GM23338 (cell line): ENCODE data around the gene UBL3. TPM values are rescaled to one million over a fixed set of nuclear protein-coding genes. Genes with fewer than 3 reads are reported as not detected.

Experiments used
- ATAC-seq: fragments of 200-7000 bp; cut with Tn5 transposase; 3 replicates; pipeline ENCODE4 v1.9.1; 2020
- DNase-seq: peaks from one replicate; pipeline ENCODE4 v3.0.0-alpha.2; 2015; ENCODE audit warnings: low spot score
- H2AFZ ChIP-seq: fragments of 200-600 bp; sonication (generic); 2 replicates; pipeline ENCODE4 v1.8.0; 2016; ENCODE audit warnings: antibody characterized with exemption, mild to moderate bottlenecking, moderate library complexity
- H3F3A ChIP-seq: fragments of 200-600 bp; sonication (generic); replicated peaks from 2 replicates; pipeline ENCODE4 v1.8.0; 2017; ENCODE audit warnings: antibody characterized with exemption, mixed run types, low read depth
- H3K27ac ChIP-seq: fragments of 200-600 bp; sonication (generic); 2 replicates; pipeline ENCODE4 v1.6.1; 2016; ENCODE audit warnings: low read depth
- H3K27me3 ChIP-seq: fragments of 200-600 bp; sonication (generic); 2 replicates; pipeline ENCODE4 v1.8.0; 2016; ENCODE audit warnings: mild to moderate bottlenecking, mixed run types, moderate library complexity; ENCODE audit not compliant: insufficient read depth
- H3K36me3 ChIP-seq: fragments of 200-600 bp; sonication (generic); 2 replicates; pipeline ENCODE4 v1.8.0; 2016; ENCODE audit warnings: mild to moderate bottlenecking; ENCODE audit not compliant: insufficient read depth
- H3K4me1 ChIP-seq: fragments of 200-600 bp; sonication (generic); 2 replicates; pipeline ENCODE4 v1.8.0; 2016; ENCODE audit warnings: mild to moderate bottlenecking, moderate library complexity; ENCODE audit not compliant: insufficient read depth
- H3K4me2 ChIP-seq: fragments of 200-600 bp; sonication (generic); 2 replicates; pipeline ENCODE4 v1.7.1; 2017; ENCODE audit warnings: mixed run types
- H3K4me3 ChIP-seq: fragments of 200-600 bp; sonication (generic); 2 replicates; pipeline ENCODE4 v1.6.1; 2016; ENCODE audit warnings: mixed run types
- H3K79me2 ChIP-seq: fragments of 200-600 bp; sonication (generic); replicated peaks from 2 replicates; pipeline ENCODE4 v1.8.0; 2017; ENCODE audit warnings: mild to moderate bottlenecking; ENCODE audit not compliant: insufficient read depth
- H3K9me2 ChIP-seq: fragments of 200-600 bp; sonication (generic); 2 replicates; pipeline ENCODE4 v1.8.0; 2017; ENCODE audit not compliant: insufficient read depth
- H4K20me1 ChIP-seq: fragments of 200-600 bp; sonication (generic); replicated peaks from 2 replicates; pipeline ENCODE4 v1.8.0; 2017; ENCODE audit warnings: mild to moderate bottlenecking; ENCODE audit not compliant: insufficient read depth
- H3K27ac Mint-ChIP-seq: 2 replicates; pipeline ENCODE4 v1.8.0; 2020; ENCODE audit warnings: inconsistent platforms, mild to moderate bottlenecking, moderate library complexity, mixed read lengths
- H3K27me3 Mint-ChIP-seq: 3 replicates; pipeline ENCODE4 v1.8.0; 2022; ENCODE audit warnings: low read depth, mild to moderate bottlenecking, moderate library complexity, mixed read lengths, inconsistent platforms; ENCODE audit not compliant: insufficient read depth, poor library complexity
- H3K36me3 Mint-ChIP-seq: 3 replicates; pipeline ENCODE4 v1.8.0; 2021; ENCODE audit warnings: low read depth, mild to moderate bottlenecking, inconsistent platforms, moderate library complexity, mixed read lengths
- H3K4me1 Mint-ChIP-seq: 3 replicates; pipeline ENCODE4 v1.8.0; 2020; ENCODE audit warnings: mild to moderate bottlenecking, inconsistent platforms, mixed read lengths
- H3K4me3 Mint-ChIP-seq: 3 replicates; pipeline ENCODE4 v1.8.0; 2021; ENCODE audit warnings: moderate library complexity, mild to moderate bottlenecking, inconsistent platforms, mixed read lengths
- H3K9me3 Mint-ChIP-seq: 3 replicates; pipeline ENCODE4 v1.8.0; 2020; ENCODE audit warnings: moderate library complexity, mild to moderate bottlenecking, inconsistent platforms, mixed read lengths
- EZH2phosphoT487 ChIP-seq: fragments of 200-600 bp; sonication (generic); IDR thresholded peaks from one replicate; pipeline ENCODE4 v1.8.1; 2018; ENCODE audit warnings: antibody characterized with exemption; ENCODE audit not compliant: unreplicated experiment
- NANOG ChIP-seq: IDR thresholded peaks from 2 replicates; pipeline ENCODE4 v1.6.1; 2016; ENCODE audit warnings: antibody characterized with exemption, borderline replicate concordance
- STAT1 ChIP-seq: IDR thresholded peaks from one replicate; pipeline ENCODE4 v1.6.1; 2016; ENCODE audit warnings: antibody characterized with exemption; ENCODE audit not compliant: unreplicated experiment
- ZNF114 ChIP-seq: fragments of 250-450 bp; sonication (Bioruptor Pico); IDR thresholded peaks from 2 replicates; pipeline ENCODE4 v1.5.0; 2020; ENCODE audit warnings: mild to moderate bottlenecking, moderate library complexity
- ZNF331 ChIP-seq: fragments of 250-450 bp; sonication (Bioruptor Pico); IDR thresholded peaks from 2 replicates; pipeline ENCODE4 v1.5.0; 2020; ENCODE audit warnings: low read depth, mild to moderate bottlenecking, moderate library complexity
- polyA plus RNA-seq: library from polyadenylated mRNA; unstranded; fragments of >200 nt; fragmentation: Nextera tagmentation; extraction: Ambion mirVana; gene quantifications from 2 replicates; pipeline ENCODE4 v1.2.1, GENCODE V29; 2016
- total RNA-seq: library from RNA; depleted of rRNA; stranded (reverse); fragments of >200 nt; shearing (Covaris generic); gene quantifications from 2 replicates; pipeline ENCODE4 v1.2.3, GENCODE V29; 2014
- TF ChIP-seq, protein P1 (sequence below): fragments of 250-450 bp; sonication (Bioruptor Pico); IDR thresholded peaks from 2 replicates; pipeline ENCODE4 v1.5.0; 2020; ENCODE audit warnings: mild to moderate bottlenecking, moderate library complexity

Gene UBL3
- total and polyA plus RNA-seq, 2 experiments from 2014 or later: 9.7 to 21.1 TPM

DNA sequence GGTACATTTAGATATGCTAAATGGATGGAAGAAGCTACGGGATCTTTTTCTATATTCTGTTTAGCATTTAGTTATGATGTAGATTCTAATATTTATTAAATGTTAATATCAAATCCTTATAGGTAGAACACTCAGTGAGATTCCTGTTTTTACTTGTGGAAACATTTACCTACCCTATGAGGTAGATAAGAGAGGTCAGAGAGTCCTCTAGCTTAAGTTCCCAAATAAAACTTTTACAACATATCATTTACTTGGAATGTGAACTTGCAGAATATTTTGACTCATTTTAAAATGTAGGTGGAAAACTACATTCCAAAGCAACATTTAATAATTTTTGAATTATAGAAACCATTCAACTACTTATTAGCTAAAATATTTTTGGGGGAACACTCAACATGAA is 63.7 kb downstream of the UBL3 start (continued):
- TF ChIP-seq, protein P1, sequence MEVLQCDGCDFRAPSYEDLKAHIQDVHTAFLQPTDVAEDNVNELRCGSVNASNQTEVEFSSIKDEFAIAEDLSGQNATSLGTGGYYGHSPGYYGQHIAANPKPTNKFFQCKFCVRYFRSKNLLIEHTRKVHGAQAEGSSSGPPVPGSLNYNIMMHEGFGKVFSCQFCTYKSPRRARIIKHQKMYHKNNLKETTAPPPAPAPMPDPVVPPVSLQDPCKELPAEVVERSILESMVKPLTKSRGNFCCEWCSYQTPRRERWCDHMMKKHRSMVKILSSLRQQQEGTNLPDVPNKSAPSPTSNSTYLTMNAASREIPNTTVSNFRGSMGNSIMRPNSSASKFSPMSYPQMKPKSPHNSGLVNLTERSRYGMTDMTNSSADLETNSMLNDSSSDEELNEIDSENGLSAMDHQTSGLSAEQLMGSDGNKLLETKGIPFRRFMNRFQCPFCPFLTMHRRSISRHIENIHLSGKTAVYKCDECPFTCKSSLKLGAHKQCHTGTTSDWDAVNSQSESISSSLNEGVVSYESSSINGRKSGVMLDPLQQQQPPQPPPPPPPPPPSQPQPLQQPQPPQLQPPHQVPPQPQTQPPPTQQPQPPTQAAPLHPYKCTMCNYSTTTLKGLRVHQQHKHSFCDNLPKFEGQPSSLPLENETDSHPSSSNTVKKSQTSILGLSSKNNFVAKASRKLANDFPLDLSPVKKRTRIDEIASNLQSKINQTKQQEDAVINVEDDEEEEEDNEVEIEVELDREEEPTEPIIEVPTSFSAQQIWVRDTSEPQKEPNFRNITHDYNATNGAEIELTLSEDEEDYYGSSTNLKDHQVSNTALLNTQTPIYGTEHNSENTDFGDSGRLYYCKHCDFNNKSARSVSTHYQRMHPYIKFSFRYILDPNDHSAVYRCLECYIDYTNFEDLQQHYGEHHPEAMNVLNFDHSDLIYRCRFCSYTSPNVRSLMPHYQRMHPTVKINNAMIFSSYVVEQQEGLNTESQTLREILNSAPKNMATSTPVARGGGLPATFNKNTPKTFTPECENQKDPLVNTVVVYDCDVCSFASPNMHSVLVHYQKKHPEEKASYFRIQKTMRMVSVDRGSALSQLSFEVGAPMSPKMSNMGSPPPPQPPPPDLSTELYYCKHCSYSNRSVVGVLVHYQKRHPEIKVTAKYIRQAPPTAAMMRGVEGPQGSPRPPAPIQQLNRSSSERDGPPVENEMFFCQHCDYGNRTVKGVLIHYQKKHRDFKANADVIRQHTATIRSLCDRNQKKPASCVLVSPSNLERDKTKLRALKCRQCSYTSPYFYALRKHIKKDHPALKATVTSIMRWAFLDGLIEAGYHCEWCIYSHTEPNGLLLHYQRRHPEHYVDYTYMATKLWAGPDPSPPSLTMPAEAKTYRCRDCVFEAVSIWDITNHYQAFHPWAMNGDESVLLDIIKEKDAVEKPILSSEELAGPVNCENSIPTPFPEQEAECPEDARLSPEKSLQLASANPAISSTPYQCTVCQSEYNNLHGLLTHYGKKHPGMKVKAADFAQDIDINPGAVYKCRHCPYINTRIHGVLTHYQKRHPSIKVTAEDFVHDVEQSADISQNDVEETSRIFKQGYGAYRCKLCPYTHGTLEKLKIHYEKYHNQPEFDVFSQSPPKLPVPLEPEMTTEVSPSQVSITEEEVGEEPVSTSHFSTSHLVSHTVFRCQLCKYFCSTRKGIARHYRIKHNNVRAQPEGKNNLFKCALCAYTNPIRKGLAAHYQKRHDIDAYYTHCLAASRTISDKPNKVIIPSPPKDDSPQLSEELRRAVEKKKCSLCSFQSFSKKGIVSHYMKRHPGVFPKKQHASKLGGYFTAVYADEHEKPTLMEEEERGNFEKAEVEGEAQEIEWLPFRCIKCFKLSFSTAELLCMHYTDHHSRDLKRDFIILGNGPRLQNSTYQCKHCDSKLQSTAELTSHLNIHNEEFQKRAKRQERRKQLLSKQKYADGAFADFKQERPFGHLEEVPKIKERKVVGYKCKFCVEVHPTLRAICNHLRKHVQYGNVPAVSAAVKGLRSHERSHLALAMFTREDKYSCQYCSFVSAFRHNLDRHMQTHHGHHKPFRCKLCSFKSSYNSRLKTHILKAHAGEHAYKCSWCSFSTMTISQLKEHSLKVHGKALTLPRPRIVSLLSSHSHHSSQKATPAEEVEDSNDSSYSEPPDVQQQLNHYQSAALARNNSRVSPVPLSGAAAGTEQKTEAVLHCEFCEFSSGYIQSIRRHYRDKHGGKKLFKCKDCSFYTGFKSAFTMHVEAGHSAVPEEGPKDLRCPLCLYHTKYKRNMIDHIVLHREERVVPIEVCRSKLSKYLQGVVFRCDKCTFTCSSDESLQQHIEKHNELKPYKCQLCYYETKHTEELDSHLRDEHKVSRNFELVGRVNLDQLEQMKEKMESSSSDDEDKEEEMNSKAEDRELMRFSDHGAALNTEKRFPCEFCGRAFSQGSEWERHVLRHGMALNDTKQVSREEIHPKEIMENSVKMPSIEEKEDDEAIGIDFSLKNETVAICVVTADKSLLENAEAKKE (CRISPR knock-in tag): no peak
- TF ChIP-seq NANOG: no peak
- no peak for TF ChIP-seq STAT1

DNA sequence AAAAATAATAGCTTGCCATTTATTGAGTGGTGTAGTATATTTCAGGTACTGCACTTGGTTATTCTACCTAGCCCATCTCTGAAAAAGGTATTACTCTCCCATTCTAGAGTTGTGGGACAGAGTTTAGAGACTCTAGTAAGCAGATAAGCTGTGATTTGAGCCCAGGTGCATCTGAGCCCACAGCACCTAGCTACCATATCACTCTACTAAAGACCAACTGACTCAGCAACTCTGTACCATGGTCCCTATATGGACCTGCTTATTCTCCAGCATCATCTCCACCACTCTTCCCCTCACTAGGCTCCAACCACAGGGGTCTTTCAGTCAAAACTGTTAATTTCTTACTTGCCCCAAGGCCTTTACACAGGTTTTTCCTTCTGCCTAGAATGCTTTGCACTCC is 64.4 kb downstream of the UBL3 start:
- ATAC-seq: no peak
- H2AFZ ChIP-seq: no peak overlapping the region
- H3K4me3 ChIP-seq: no peak overlapping the region
- H3K4me2 ChIP-seq: no peak overlapping the region
- no peaks in the 10 kb centered on the region; the same call in 2 of the 3 replicates for H3K9me3 Mint-ChIP-seq
- no peaks in the 10 kb centered on the region for H3K9me2 ChIP-seq
- no peak for DNase-seq
- H3K36me3 Mint-ChIP-seq: no peaks in the 10 kb centered on the region
- peaks cover 76% of the 10 kb centered on the region for H3K79me2 ChIP-seq
- H3K4me1 ChIP-seq: no peaks in the 10 kb centered on the region
- TF ChIP-seq EZH2phosphoT487 (no peak), ZNF114 (CRISPR knock-in tag) (no peak), ZNF331 (CRISPR knock-in tag) (no peak)
- H3K36me3 ChIP-seq: no peaks in the 10 kb centered on the region
- H3K27ac Mint-ChIP-seq: no peak overlapping the region; the same call in 1 of the 2 replicates
- no peaks in the 10 kb centered on the region for H3K27me3 Mint-ChIP-seq
- H3K27ac ChIP-seq: no peak overlapping the region
- no peak overlapping the region for H3K4me3 Mint-ChIP-seq
- H3K27me3 ChIP-seq: no peaks in the 10 kb centered on the region
- H4K20me1 ChIP-seq: 0 out of 2 replicates have a peak, but pooled peaks cover 3% of the 10 kb centered on the region
- peaks cover 14% of the 10 kb centered on the region for H3K4me1 Mint-ChIP-seq
- H3F3A ChIP-seq: no peaks in the 10 kb centered on the region
